ENCODE results near the gene CNIH2.

Gene CNIH2

GRCh38 chr11:66232769-66233168, 45.2 kb upstream of the CNIH2 start:
- TF ChIP-seq ZNF585B (tag by site-specific recombination; IDR thresholded peaks at IDR 0.05) (no peak), KLF7 (tag by site-specific recombination; IDR thresholded peaks at IDR 0.05; ENCODE audit: borderline replicate concordance) (no peak)
- Histone ChIP-seq H3K4me3 (ENCODE audit: low read depth, low read length) (no peak overlapping the region), H3K36me3 (ENCODE audit: control insufficient read depth in 2 of 2, insufficient read depth in 1 of 2, low read length in 2 of 2) (peaks cover 0 to 65% of the 10 kb centered on the region in 2 experiments; a peak in 2 of 3 replicates), H3K4me1 (ENCODE audit: control insufficient read depth, insufficient read depth, low read length) (no peaks in the 10 kb centered on the region), H3K27ac (ENCODE audit: extremely low read depth, low read depth, low read length) (no peak overlapping the region), H3K9me3 (ENCODE audit: control insufficient read depth, insufficient read depth, low read depth, low read length) (no peaks in the 10 kb centered on the region)
- CTCF ChIA-PET = interaction anchor here (0.7 kb wide), 1 partner anchor 115 kb away, joined by 5 read pairs; no protein-coding TSS in a partner anchor
- POLR2A ChIA-PET = interaction anchor here (0.5 kb wide), 1 partner anchor 114 kb away, joined by 9 read pairs; no protein-coding TSS in a partner anchor

GRCh38 chr11:66233301-66233700, 44.7 kb upstream of the CNIH2 start:
- H3K9me3 ChIP-seq (ENCODE audit: control insufficient read depth, insufficient read depth, low read depth, low read length) = no peaks in the 10 kb centered on the region
- H3K36me3 ChIP-seq (ENCODE audit: control insufficient read depth in 2 of 2, insufficient read depth in 1 of 2, low read length in 2 of 2) = peaks cover 0 to 65% of the 10 kb centered on the region in 2 experiments; a peak in 2 of 3 replicates
- CTCF ChIA-PET = interaction anchor here (0.7 to 1.1 kb wide), 2 partner anchors 10 to 115 kb away, joined by 5 read pairs; no protein-coding TSS in a partner anchor
- H3K4me1 ChIP-seq (ENCODE audit: control insufficient read depth, insufficient read depth, low read length) = no peaks in the 10 kb centered on the region
- no peak overlapping the region for H3K27ac ChIP-seq (ENCODE audit: extremely low read depth, low read depth, low read length)
- POLR2A ChIA-PET = interaction anchor here (0.5 kb wide), 1 partner anchor 114 kb away, joined by 9 read pairs; no protein-coding TSS in a partner anchor
- H3K4me3 ChIP-seq (ENCODE audit: low read depth, low read length) = no peak overlapping the region
- TF ChIP-seq ZNF660 (tag by site-specific recombination; IDR thresholded peaks at IDR 0.05) (no peak), ZNF48 (tag by site-specific recombination; IDR thresholded peaks at IDR 0.05) (no peak), ZNF132 (tag by site-specific recombination; IDR thresholded peaks at IDR 0.05; ENCODE audit: borderline replicate concordance) (no peak), ZNF645 (tag by site-specific recombination; IDR thresholded peaks at IDR 0.05) (no peak), ZNF600 (tag by site-specific recombination; IDR thresholded peaks at IDR 0.05) (no peak), ZNF335 (tag by site-specific recombination; conservative IDR thresholded peaks at IDR 0.05) (no peak), PRDM1 (tag by site-specific recombination; IDR thresholded peaks at IDR 0.05) (no peak), ZBTB44 (tag by site-specific recombination; IDR thresholded peaks at IDR 0.05) (no peak), YY1 (tag by site-specific recombination; IDR thresholded peaks at IDR 0.05) (no peak), ZBTB21 (tag by site-specific recombination; IDR thresholded peaks at IDR 0.05) (no peak)
- TF ChIP-seq, protein P1, sequence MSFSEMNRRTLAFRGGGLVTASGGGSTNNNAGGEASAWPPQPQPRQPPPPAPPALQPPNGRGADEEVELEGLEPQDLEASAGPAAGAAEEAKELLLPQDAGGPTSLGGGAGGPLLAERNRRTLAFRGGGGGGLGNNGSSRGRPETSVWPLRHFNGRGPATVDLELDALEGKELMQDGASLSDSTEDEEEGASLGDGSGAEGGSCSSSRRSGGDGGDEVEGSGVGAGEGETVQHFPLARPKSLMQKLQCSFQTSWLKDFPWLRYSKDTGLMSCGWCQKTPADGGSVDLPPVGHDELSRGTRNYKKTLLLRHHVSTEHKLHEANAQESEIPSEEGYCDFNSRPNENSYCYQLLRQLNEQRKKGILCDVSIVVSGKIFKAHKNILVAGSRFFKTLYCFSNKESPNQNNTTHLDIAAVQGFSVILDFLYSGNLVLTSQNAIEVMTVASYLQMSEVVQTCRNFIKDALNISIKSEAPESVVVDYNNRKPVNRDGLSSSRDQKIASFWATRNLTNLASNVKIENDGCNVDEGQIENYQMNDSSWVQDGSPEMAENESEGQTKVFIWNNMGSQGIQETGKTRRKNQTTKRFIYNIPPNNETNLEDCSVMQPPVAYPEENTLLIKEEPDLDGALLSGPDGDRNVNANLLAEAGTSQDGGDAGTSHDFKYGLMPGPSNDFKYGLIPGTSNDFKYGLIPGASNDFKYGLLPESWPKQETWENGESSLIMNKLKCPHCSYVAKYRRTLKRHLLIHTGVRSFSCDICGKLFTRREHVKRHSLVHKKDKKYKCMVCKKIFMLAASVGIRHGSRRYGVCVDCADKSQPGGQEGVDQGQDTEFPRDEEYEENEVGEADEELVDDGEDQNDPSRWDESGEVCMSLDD (tag by site-specific recombination; IDR thresholded peaks at IDR 0.05) = no peak
- TF ChIP-seq, protein P2, sequence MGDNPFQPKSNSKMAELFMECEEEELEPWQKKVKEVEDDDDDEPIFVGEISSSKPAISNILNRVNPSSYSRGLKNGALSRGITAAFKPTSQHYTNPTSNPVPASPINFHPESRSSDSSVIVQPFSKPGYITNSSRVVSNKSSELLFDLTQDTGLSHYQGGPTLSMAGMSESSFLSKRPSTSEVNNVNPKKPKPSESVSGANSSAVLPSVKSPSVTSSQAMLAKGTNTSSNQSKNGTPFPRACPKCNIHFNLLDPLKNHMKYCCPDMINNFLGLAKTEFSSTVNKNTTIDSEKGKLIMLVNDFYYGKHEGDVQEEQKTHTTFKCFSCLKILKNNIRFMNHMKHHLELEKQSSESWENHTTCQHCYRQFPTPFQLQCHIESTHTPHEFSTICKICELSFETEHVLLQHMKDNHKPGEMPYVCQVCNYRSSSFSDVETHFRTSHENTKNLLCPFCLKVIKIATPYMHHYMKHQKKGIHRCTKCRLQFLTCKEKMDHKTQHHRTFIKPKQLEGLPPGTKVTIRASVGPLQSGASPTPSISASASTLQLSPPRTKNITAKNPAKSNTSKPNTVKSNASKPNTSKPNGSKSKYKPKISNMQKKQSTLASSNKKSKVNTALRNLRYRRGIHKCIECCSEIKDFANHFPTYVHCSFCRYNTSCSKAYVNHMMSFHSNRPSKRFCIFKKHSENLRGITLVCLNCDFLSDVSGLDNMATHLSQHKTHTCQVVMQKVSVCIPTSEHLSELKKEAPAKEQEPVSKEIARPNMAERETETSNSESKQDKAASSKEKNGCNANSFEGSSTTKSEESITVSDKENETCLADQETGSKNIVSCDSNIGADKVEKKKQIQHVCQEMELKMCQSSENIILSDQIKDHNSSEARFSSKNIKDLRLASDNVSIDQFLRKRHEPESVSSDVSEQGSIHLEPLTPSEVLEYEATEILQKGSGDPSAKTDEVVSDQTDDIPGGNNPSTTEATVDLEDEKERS (tag by site-specific recombination; IDR thresholded peaks at IDR 0.05) = no peak
